SK-N-SH (cell line): Measurements from ENCODE around the gene HS6ST1. TPM values are rescaled to one million over a fixed set of nuclear protein-coding genes. Genes with fewer than 3 reads are reported as not detected.

Source experiments
- CTCF ChIA-PET: fragments of 300-600, 350-600 bp; formaldehyde crosslinking; extraction: SDS; loops from one replicate; lab custom pipeline; 2021; lab: Yijun Ruan, JAX
- POLR2A ChIA-PET: fragments of 350-600 bp; sonication (Branson Sonifier 250); formaldehyde crosslinking; extraction: SDS; loops from one replicate; lab custom pipeline; 2020; ENCODE audit warnings: antibody characterized with exemption, inconsistent platforms; lab: Yijun Ruan, JAX
- DNase-seq: peaks from one replicate; pipeline ENCODE4 v3.0.0; 2012
- H2AFZ ChIP-seq: fragments of 200-600 bp; sonication (generic); 2 replicates; pipeline ENCODE4 v1.8.1; 2016; ENCODE audit warnings: antibody characterized with exemption, mild to moderate bottlenecking, low read depth
- H3F3A ChIP-seq: fragments of 200-600 bp; sonication (generic); replicated peaks from 2 replicates; pipeline ENCODE3; 2016; ENCODE audit warnings: antibody characterized with exemption, mild to moderate bottlenecking; ENCODE audit not compliant: insufficient read depth
- H3K27ac ChIP-seq, 2 experiments: fragments of 200-500 bp in 1 of 2; fragments of 200-600 bp in 1 of 2; sonication (Bioruptor generic) in 1 of 2; sonication (generic), shearing (Covaris generic) in 1 of 2; 2 replicates each; pipeline versions ENCODE4 v1.5.1 to v1.6.1; 2014 to 2016; ENCODE audit warnings: low read depth in 2 of 2, inconsistent platforms in 1 of 2, low read length in 1 of 2, mild to moderate bottlenecking in 1 of 2, mixed read lengths in 1 of 2
- H3K27me3 ChIP-seq: fragments of 200-600 bp; sonication (generic), shearing (Covaris generic); 2 replicates; pipeline ENCODE4 v1.6.1; 2016; ENCODE audit warnings: mixed run types; ENCODE audit not compliant: insufficient read depth
- H3K36me3 ChIP-seq, 2 experiments: fragments of 200-500 bp in 1 of 2; fragments of 200-600 bp in 1 of 2; sonication (Bioruptor generic) in 1 of 2; sonication (generic) in 1 of 2; replicated peaks in 1 of 2; 2 replicates each; pipeline versions ENCODE3 to v1.5.1; 2014 to 2016; ENCODE audit warnings: low read length in 1 of 2, mild to moderate bottlenecking in 1 of 2; ENCODE audit not compliant: insufficient read depth in 2 of 2, control insufficient read depth in 1 of 2
- H3K4me1 ChIP-seq, 2 experiments: fragments of 200-500 bp in 1 of 2; fragments of 200-600 bp in 1 of 2; sonication (Bioruptor generic) in 1 of 2; sonication (generic), shearing (Covaris generic) in 1 of 2; 2 replicates each; pipeline versions ENCODE4 v1.5.1 to v1.6.1; 2014 to 2016; ENCODE audit warnings: low read depth in 1 of 2, low read length in 1 of 2, mixed run types in 1 of 2; ENCODE audit not compliant: insufficient read depth in 2 of 2, control insufficient read depth in 1 of 2
- H3K4me2 ChIP-seq: fragments of 200-600 bp; sonication (generic), shearing (Covaris generic); 2 replicates; pipeline ENCODE4 v1.6.1; 2017; ENCODE audit warnings: mixed run types
- H3K4me3 ChIP-seq, 2 experiments: fragments of 200-500 bp in 1 of 2; fragments of 200-600 bp in 1 of 2; sonication (Bioruptor generic) in 1 of 2; sonication (generic), shearing (Covaris generic) in 1 of 2; 2 replicates each; pipeline versions ENCODE4 v1.5.1 to v1.8.1; 2014 to 2016; ENCODE audit warnings: low read depth in 2 of 2, inconsistent platforms in 1 of 2, low read length in 1 of 2, mild to moderate bottlenecking in 1 of 2, mixed read lengths in 1 of 2, moderate library complexity in 1 of 2
- H3K79me2 ChIP-seq: fragments of 200-600 bp; sonication (generic); 2 replicates; pipeline ENCODE4 v1.8.1; 2017; ENCODE audit warnings: mild to moderate bottlenecking; ENCODE audit not compliant: insufficient read depth
- H3K9ac ChIP-seq: fragments of 200-600 bp; sonication (generic); 2 replicates; pipeline ENCODE4 v1.6.1; 2017; ENCODE audit warnings: mixed run types
- H3K9me2 ChIP-seq: fragments of 200-600 bp; sonication (generic); 2 replicates; pipeline ENCODE4 v1.6.1; 2017; ENCODE audit warnings: mixed run types
- H3K9me3 ChIP-seq: fragments of 200-600 bp; sonication (generic); 2 replicates; pipeline ENCODE4 v1.6.1; 2017; ENCODE audit warnings: mixed run types, mild to moderate bottlenecking, moderate library complexity
- H4K20me1 ChIP-seq: fragments of 200-600 bp; sonication (generic); 2 replicates; pipeline ENCODE4 v1.6.1; 2017; ENCODE audit warnings: mild to moderate bottlenecking, mixed run types; ENCODE audit not compliant: insufficient read depth
- FOXJ3 ChIP-seq: sonication (generic); formaldehyde crosslinking; IDR thresholded peaks from 2 replicates; pipeline ENCODE4 v1.5.1; 2020; ENCODE audit warnings: mild to moderate bottlenecking, missing genetic modification reagents
- GABPA ChIP-seq: IDR thresholded peaks from 2 replicates; pipeline ENCODE4 v1.4.0; 2012; ENCODE audit warnings: low read depth, mild to moderate bottlenecking
- MXI1 ChIP-seq: IDR thresholded peaks from 2 replicates; pipeline ENCODE4 v1.6.1; 2012; ENCODE audit warnings: mild to moderate bottlenecking, low read depth, low read length, improper control_type of control experiment
- NFIC ChIP-seq: IDR thresholded peaks from 2 replicates; pipeline ENCODE4 v1.4.0; 2012; ENCODE audit warnings: borderline replicate concordance
- NRF1 ChIP-seq: IDR thresholded peaks from 2 replicates; pipeline ENCODE4 v1.6.1; 2012; ENCODE audit warnings: low read depth, mild to moderate bottlenecking, low read length
- POLR2AphosphoS5 ChIP-seq: IDR thresholded peaks from 2 replicates; pipeline ENCODE4 v1.6.1; 2012; ENCODE audit warnings: low read depth, low read length
- RFX5 ChIP-seq: IDR thresholded peaks from 2 replicates; pipeline ENCODE4 v1.6.1; 2012; ENCODE audit warnings: mild to moderate bottlenecking, improper control_type of control experiment, low read length
- RXRA ChIP-seq: IDR thresholded peaks from 2 replicates; pipeline ENCODE4 v1.4.0; 2012; ENCODE audit warnings: low read depth, mild to moderate bottlenecking, borderline replicate concordance
- TAF1 ChIP-seq: IDR thresholded peaks from 2 replicates; pipeline ENCODE4 v1.6.1; 2012; ENCODE audit warnings: low read depth, mild to moderate bottlenecking, low read length, moderate library complexity, borderline replicate concordance
- TCF12 ChIP-seq: IDR thresholded peaks from 2 replicates; pipeline ENCODE4 v1.4.0; 2012
- USF2 ChIP-seq: fragments of 150-350 bp; IDR thresholded peaks from 2 replicates; pipeline ENCODE4 v1.6.1; 2017; ENCODE audit warnings: antibody characterized with exemption, low read length, low read depth, borderline replicate concordance
- WGBS: methylation state at CpG from one replicate; pipeline ENCODE4 v1.1.6; 2017; ENCODE audit warnings: low lambda C conversion rate; 5-methylcytosine and 5-hydroxymethylcytosine counted together
- polyA plus RNA-seq, 3 experiments: library from polyadenylated mRNA; depleted of rRNA; stranded (reverse); fragments of >200 nt; gene quantifications; 2 replicates each; pipeline ENCODE4 v1.2.3, GENCODE V29; 2012
- TF ChIP-seq, protein P1 (sequence below): IDR thresholded peaks from 2 replicates; pipeline ENCODE4 v1.4.0; 2012; ENCODE audit warnings: low read depth, borderline replicate concordance
- TF ChIP-seq, protein P2 (sequence below): IDR thresholded peaks from 2 replicates; pipeline ENCODE4; 2012

The HS6ST1 gene
- polyA plus RNA-seq, 1 of the 3 experiments (the other 2 are of a cell fraction): 5.9 TPM

GRCh38 chr2:128282246-128282975 is 36.3 kb downstream of the HS6ST1 start:
- Histone ChIP-seq H3K27me3 (no peaks in the 10 kb centered on the region), H3K79me2 (no peaks in the 10 kb centered on the region), H3F3A (no peaks in the 10 kb centered on the region), H3K27ac (peak overlapping the region in 1 of 2 experiments; percentile 82; a peak in 2 of 4 replicates), H3K4me3 (no peak overlapping the region), H3K9me2 (no peaks in the 10 kb centered on the region), H3K4me1 (peaks cover 0 to 57% of the 10 kb centered on the region in 2 experiments; a peak in 1 of 4 replicates), H4K20me1 (no peaks in the 10 kb centered on the region), H2AFZ (no peak overlapping the region), H3K9ac (no peak overlapping the region), H3K4me2 (no peak overlapping the region), H3K9me3 (no peaks in the 10 kb centered on the region), H3K36me3 (no peaks in the 10 kb centered on the region)
- 0 out of 2 replicates have a peak, but pooled peaks have one; percentile 6 for TF ChIP-seq MXI1
- TF ChIP-seq, protein P1, sequence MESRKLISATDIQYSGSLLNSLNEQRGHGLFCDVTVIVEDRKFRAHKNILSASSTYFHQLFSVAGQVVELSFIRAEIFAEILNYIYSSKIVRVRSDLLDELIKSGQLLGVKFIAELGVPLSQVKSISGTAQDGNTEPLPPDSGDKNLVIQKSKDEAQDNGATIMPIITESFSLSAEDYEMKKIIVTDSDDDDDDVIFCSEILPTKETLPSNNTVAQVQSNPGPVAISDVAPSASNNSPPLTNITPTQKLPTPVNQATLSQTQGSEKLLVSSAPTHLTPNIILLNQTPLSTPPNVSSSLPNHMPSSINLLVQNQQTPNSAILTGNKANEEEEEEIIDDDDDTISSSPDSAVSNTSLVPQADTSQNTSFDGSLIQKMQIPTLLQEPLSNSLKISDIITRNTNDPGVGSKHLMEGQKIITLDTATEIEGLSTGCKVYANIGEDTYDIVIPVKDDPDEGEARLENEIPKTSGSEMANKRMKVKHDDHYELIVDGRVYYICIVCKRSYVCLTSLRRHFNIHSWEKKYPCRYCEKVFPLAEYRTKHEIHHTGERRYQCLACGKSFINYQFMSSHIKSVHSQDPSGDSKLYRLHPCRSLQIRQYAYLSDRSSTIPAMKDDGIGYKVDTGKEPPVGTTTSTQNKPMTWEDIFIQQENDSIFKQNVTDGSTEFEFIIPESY: no peak
- ChIA-PET POLR2A (interaction anchor here (0.8 to 1.1 kb wide), 4 partner anchors 26 to 740 kb away, joined by 3 read pairs; no protein-coding TSS in a partner anchor), CTCF (interaction anchor here (0.6 to 3.4 kb wide), 12 partner anchors 9 to 167 kb away, joined by 3 to 27 read pairs (median 4); no protein-coding TSS in a partner anchor)
- 74% methylated on average over 8 of the region's 24 CpGs for WGBS
- peak; percentile 82 for DNase-seq

- H3K4me1 ChIP-seq: peaks cover 0 to 53% of the 10 kb centered on the region in 2 experiments; a peak in 1 of 4 replicates
- H3K36me3 ChIP-seq: no peaks in the 10 kb centered on the region
- H3K79me2 ChIP-seq: no peaks in the 10 kb centered on the region
- H3K4me3 ChIP-seq: no peak overlapping the region
- peak overlapping the region in 1 of 2 experiments; percentile 82; a peak in 2 of 4 replicates for H3K27ac ChIP-seq
- H3K9me3 ChIP-seq: no peaks in the 10 kb centered on the region
- DNase-seq: no peak
- WGBS: 94% methylated on average over 2 of the region's 2 CpGs
- no peaks in the 10 kb centered on the region for H3F3A ChIP-seq
- no peak overlapping the region for H3K4me2 ChIP-seq
- ChIA-PET CTCF (interaction anchor here (2.7 to 3.4 kb wide), 2 partner anchors 19 to 35 kb away, joined by 23 to 27 read pairs; no protein-coding TSS in a partner anchor), POLR2A (interaction anchor here (0.9 kb wide), 1 partner anchor 167 kb away, joined by 3 read pairs; no protein-coding TSS in a partner anchor)
- H3K27me3 ChIP-seq: no peaks in the 10 kb centered on the region
- no peak overlapping the region for H3K9ac ChIP-seq
- H4K20me1 ChIP-seq: no peaks in the 10 kb centered on the region
- TF ChIP-seq USF2 (no peak), FOXJ3 (CRISPR knock-in tag) (no peak)
- H2AFZ ChIP-seq: no peak overlapping the region
- no peaks in the 10 kb centered on the region for H3K9me2 ChIP-seq
Observed at GRCh38 chr2:128281852-128282245, 36.8 kb downstream of the HS6ST1 start.

GRCh38 chr2:128280901-128281321 is 37.8 kb downstream of the HS6ST1 start:
- CTCF ChIA-PET: no interaction called here
- 84% methylated on average over 3 of the region's 5 CpGs for WGBS
- H3K36me3 ChIP-seq: no peaks in the 10 kb centered on the region
- TF ChIP-seq RFX5 (no peak), TAF1 (no peak), NFIC (no peak), RXRA (no peak), POLR2AphosphoS5 (no peak), NRF1 (no peak), TCF12 (no peak), GABPA (no peak)
- TF ChIP-seq, protein P1: no peak
- TF ChIP-seq, protein P2, sequence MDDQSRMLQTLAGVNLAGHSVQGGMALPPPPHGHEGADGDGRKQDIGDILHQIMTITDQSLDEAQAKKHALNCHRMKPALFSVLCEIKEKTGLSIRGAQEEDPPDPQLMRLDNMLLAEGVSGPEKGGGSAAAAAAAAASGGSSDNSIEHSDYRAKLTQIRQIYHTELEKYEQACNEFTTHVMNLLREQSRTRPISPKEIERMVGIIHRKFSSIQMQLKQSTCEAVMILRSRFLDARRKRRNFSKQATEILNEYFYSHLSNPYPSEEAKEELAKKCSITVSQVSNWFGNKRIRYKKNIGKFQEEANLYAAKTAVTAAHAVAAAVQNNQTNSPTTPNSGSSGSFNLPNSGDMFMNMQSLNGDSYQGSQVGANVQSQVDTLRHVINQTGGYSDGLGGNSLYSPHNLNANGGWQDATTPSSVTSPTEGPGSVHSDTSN: no peak

More at GRCh38 chr2:128280901-128281321, 37.8 kb downstream of the HS6ST1 start:
- no peak overlapping the region for H3K4me3 ChIP-seq
- no peak for DNase-seq
- no peak overlapping the region for H3K9ac ChIP-seq
- H3K27ac ChIP-seq: peak overlapping the region in 1 of 2 experiments; percentile 34; a peak in 1 of 4 replicates
- H3K9me3 ChIP-seq: no peaks in the 10 kb centered on the region
- no peaks in the 10 kb centered on the region for H3K9me2 ChIP-seq
- H2AFZ ChIP-seq: no peak overlapping the region
- peaks cover 0 to 47% of the 10 kb centered on the region in 2 experiments; a peak in 1 of 4 replicates for H3K4me1 ChIP-seq
- no peaks in the 10 kb centered on the region for H3K79me2 ChIP-seq
- H4K20me1 ChIP-seq: no peaks in the 10 kb centered on the region
- POLR2A ChIA-PET: no interaction called here
- no peaks in the 10 kb centered on the region for H3K27me3 ChIP-seq
- H3K4me2 ChIP-seq: no peak overlapping the region
- H3F3A ChIP-seq: no peaks in the 10 kb centered on the region
